Mesenteric fat pad (tissue), 1 donor: ENCODE data around the gene MBOAT1. TPM values are rescaled to one million over a fixed set of nuclear protein-coding genes. Genes with fewer than 3 reads are reported as not detected.
"Not testable (repeated sequence)": the region's sequence is repeated elsewhere in the genome, so short reads cannot be mapped to it uniquely, and the experiment has no call there.

Source experiments
- DNase-seq: peaks from one replicate; pipeline ENCODE4 v3.0.0-alpha.2; 2020; ENCODE audit warnings: low spot score
- total RNA-seq: library from RNA; stranded (reverse); fragmentation: NEBNext Ultra II Directional; extraction: Animal tissue kit (Norgen Biotek cat#: 25700); gene quantifications from one replicate; pipeline ENCODE4 v1.2.1, GENCODE V29; 2021
- donor health status: DM: yes; HTN: yes; CAD: no.

The MBOAT1 gene
- total RNA-seq, 1 donor from 2014 or later = 6.3 TPM

- DNase-seq = no peak
Observed at GRCh38 chr6:20172842-20173456, 39.3 kb downstream of the MBOAT1 start.

GRCh38 chr6:20170455-20171148 lies 41.7 kb downstream of the MBOAT1 start:
- DNase-seq = no peak

- no peak for DNase-seq
Observed at GRCh38 chr6:20169786-20170185, 42.5 kb downstream of the MBOAT1 start.

- no peak for DNase-seq
Observed at GRCh38 chr6:20169119-20169557, 43.1 kb downstream of the MBOAT1 start.

GRCh38 chr6:20168690-20169089 lies 43.6 kb downstream of the MBOAT1 start:
- no peak for DNase-seq

- DNase-seq = no peak
Observed at GRCh38 chr6:20167601-20168000, 44.7 kb downstream of the MBOAT1 start.

- DNase-seq = no peak
Observed at GRCh38 chr6:20166210-20166609, 46.1 kb downstream of the MBOAT1 start.

- DNase-seq = no peak
Observed at GRCh38 chr6:20162515-20162914, 49.8 kb downstream of the MBOAT1 start.

GRCh38 chr6:20160541-20161283 lies 51.6 kb downstream of the MBOAT1 start:
- DNase-seq = no peak

- no peak for DNase-seq
Observed at GRCh38 chr6:20159781-20160540, 52.3 kb downstream of the MBOAT1 start.

- DNase-seq = no peak
Observed at GRCh38 chr6:20159098-20159497, 53.2 kb downstream of the MBOAT1 start.

- no peak for DNase-seq
Observed at GRCh38 chr6:20158676-20159075, 53.6 kb downstream of the MBOAT1 start.

- DNase-seq = no peak
Observed at GRCh38 chr6:20156824-20157223, 55.4 kb downstream of the MBOAT1 start.

- DNase-seq = no peak
Observed at GRCh38 chr6:20154753-20155152, 57.5 kb downstream of the MBOAT1 start.

- no peak for DNase-seq
Observed at GRCh38 chr6:20153194-20153593, 59.1 kb downstream of the MBOAT1 start.

- DNase-seq = no peak
Observed at GRCh38 chr6:20148433-20148832, 63.8 kb downstream of the MBOAT1 start.

- no peak for DNase-seq
Observed at GRCh38 chr6:20147469-20147868, 64.8 kb downstream of the MBOAT1 start.

- not testable (repeated sequence) for DNase-seq
Observed at GRCh38 chr6:20146831-20147230, 65.4 kb downstream of the MBOAT1 start.

GRCh38 chr6:20146291-20146690 lies 66.0 kb downstream of the MBOAT1 start:
- no peak for DNase-seq

- no peak for DNase-seq
Observed at GRCh38 chr6:20142866-20143265, 69.4 kb downstream of the MBOAT1 start.

GRCh38 chr6:20141931-20142330 lies 70.3 kb downstream of the MBOAT1 start:
- DNase-seq = no peak
